ENCODE results near the gene EDNRA.

The EDNRA gene

GRCh38 chr4:147496500-147496899 is 15.6 kb downstream of the EDNRA start:
- no peak for DNase-seq (ENCODE audit: low read depth in 2 of 2)

- no peak for DNase-seq (ENCODE audit: low read depth in 2 of 2)
These were observed 17.2 kb downstream of the EDNRA start for GRCh38 chr4:147498031-147498660.

GRCh38 chr4:147508346-147508745 is 27.4 kb downstream of the EDNRA start:
- DNase-seq (ENCODE audit: low read depth in 2 of 2), result no peak

GRCh38 chr4:147509386-147509785 is 28.5 kb downstream of the EDNRA start:
- DNase-seq (ENCODE audit: low read depth in 2 of 2), result no peak

GRCh38 chr4:147510962-147511668 is 30.2 kb downstream of the EDNRA start:
- DNase-seq (ENCODE audit: low read depth in 2 of 2), result no peak

GRCh38 chr4:147513091-147513490 is 32.2 kb downstream of the EDNRA start:
- DNase-seq (ENCODE audit: low read depth in 2 of 2), result no peak

- no peak for DNase-seq (ENCODE audit: low read depth in 2 of 2)
These were observed 33.1 kb downstream of the EDNRA start for GRCh38 chr4:147513952-147514351.

GRCh38 chr4:147515220-147515936 is 34.5 kb downstream of the EDNRA start:
- no peak for DNase-seq (ENCODE audit: low read depth in 2 of 2)

GRCh38 chr4:147516133-147516532 is 35.2 kb downstream of the EDNRA start:
- DNase-seq (ENCODE audit: low read depth in 2 of 2), result no peak

- no peak for DNase-seq (ENCODE audit: low read depth in 2 of 2)
These were observed 37.2 kb downstream of the EDNRA start for GRCh38 chr4:147518086-147518485.

GRCh38 chr4:147518846-147519767 is 38.2 kb downstream of the EDNRA start:
- DNase-seq (ENCODE audit: low read depth in 2 of 2), result peak; percentile 27 to 42

GRCh38 chr4:147524601-147525000 is 43.7 kb downstream of the EDNRA start:
- no peak for DNase-seq (ENCODE audit: low read depth in 2 of 2)

GRCh38 chr4:147525494-147526271 is 44.8 kb downstream of the EDNRA start:
- DNase-seq (ENCODE audit: low read depth in 2 of 2), result no peak

GRCh38 chr4:147526272-147526654 is 45.4 kb downstream of the EDNRA start:
- no peak for DNase-seq (ENCODE audit: low read depth in 2 of 2)

GRCh38 chr4:147528054-147528453 is 47.2 kb downstream of the EDNRA start:
- DNase-seq (ENCODE audit: low read depth in 2 of 2), result no peak

GRCh38 chr4:147530134-147530533 is 49.2 kb downstream of the EDNRA start:
- no peak for DNase-seq (ENCODE audit: low read depth in 2 of 2)

- DNase-seq (ENCODE audit: low read depth in 2 of 2), result no peak
These were observed 49.8 kb downstream of the EDNRA start for GRCh38 chr4:147530723-147531122.

GRCh38 chr4:147532896-147533295 is 52.0 kb downstream of the EDNRA start:
- no peak for DNase-seq (ENCODE audit: low read depth in 2 of 2)

GRCh38 chr4:147533331-147533730 is 52.4 kb downstream of the EDNRA start:
- no peak for DNase-seq (ENCODE audit: low read depth in 2 of 2)

GRCh38 chr4:147535124-147535523 is 54.2 kb downstream of the EDNRA start:
- no peak for DNase-seq (ENCODE audit: low read depth in 2 of 2)

- DNase-seq (ENCODE audit: low read depth in 2 of 2), result no peak
These were observed 57.8 kb downstream of the EDNRA start for GRCh38 chr4:147538711-147539110.

Data from stimulated activated CD4-positive, alpha-beta T cell treated with anti-CD3 and anti-CD28 coated beads, Interleukin-4, amount 100 ng/mL, for 48 hours (primary cell).